A549 (cell line): ENCODE results near the gene PBX1.

Experiments
- EP300 ChIP-seq, 2 experiments: fragments of >200 bp; sonication (Bioruptor Twin); formaldehyde crosslinking; IDR thresholded peaks; 2 replicates in 1 of 2; 3 replicates in 1 of 2; pipeline ENCODE4 v1.6.1; 2016 to 2017
- HDAC2 ChIP-seq: fragments of 200-600 bp; sonication (generic); IDR thresholded peaks from 2 replicates; pipeline ENCODE4 v1.6.1; 2016
- MAFK ChIP-seq: fragments of 450-650 bp; IDR thresholded peaks from 2 replicates; pipeline ENCODE4 v1.6.1; 2014; ENCODE audit not compliant: partially characterized antibody
- PHF8 ChIP-seq: fragments of 200-600 bp; sonication (generic); IDR thresholded peaks from 2 replicates; pipeline ENCODE4 v1.6.1; 2016; ENCODE audit warnings: low read depth, mild to moderate bottlenecking, antibody characterized with exemption, moderate library complexity, borderline replicate concordance
- POLR2A ChIP-seq: IDR thresholded peaks from 2 replicates; pipeline ENCODE4 v1.6.1; 2012; ENCODE audit warnings: mild to moderate bottlenecking, low read length
- RNF2 ChIP-seq: fragments of 200-600 bp; sonication (generic); IDR thresholded peaks from 2 replicates; pipeline ENCODE4 v1.6.1; 2016; ENCODE audit warnings: low read depth, mild to moderate bottlenecking, antibody characterized with exemption, moderate library complexity, borderline replicate concordance
- SMC3 ChIP-seq: fragments of >200 bp; sonication (Bioruptor Twin); formaldehyde crosslinking; IDR thresholded peaks from 3 replicates; pipeline ENCODE4 v1.6.1; 2018; ENCODE audit warnings: inconsistent platforms
- TF ChIP-seq, protein P1 (sequence below): fragments of >200 bp; sonication (Bioruptor Twin); formaldehyde crosslinking; IDR thresholded peaks from 3 replicates; pipeline ENCODE4 v1.5.1; 2016
- TF ChIP-seq, protein P2 (sequence below): fragments of 150-350 bp; IDR thresholded peaks from 2 replicates; pipeline ENCODE4 v1.6.1; 2014; ENCODE audit warnings: low read depth, mild to moderate bottlenecking, low read length

DNA sequence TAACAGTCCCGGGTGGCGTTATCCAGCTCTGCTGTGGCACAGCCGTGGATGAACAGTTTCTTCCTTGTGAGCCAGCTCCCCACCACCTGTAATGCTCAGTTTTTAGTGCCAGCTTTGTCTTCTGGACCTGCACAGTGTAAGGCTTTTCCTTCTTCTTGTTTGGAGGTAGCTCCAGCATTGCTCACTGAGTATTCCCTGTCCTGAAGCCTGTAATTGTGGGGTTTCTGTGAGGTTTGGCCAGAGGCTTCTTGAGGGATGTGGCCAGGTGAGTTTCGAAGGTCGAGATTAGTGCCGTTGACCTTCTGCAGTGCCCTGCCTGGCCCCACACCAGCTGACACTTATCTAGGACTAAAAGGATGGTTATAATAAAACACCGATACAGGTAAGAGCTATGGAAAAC lies 75.0 kb downstream of the PBX1 start:
- TF ChIP-seq, protein P1, sequence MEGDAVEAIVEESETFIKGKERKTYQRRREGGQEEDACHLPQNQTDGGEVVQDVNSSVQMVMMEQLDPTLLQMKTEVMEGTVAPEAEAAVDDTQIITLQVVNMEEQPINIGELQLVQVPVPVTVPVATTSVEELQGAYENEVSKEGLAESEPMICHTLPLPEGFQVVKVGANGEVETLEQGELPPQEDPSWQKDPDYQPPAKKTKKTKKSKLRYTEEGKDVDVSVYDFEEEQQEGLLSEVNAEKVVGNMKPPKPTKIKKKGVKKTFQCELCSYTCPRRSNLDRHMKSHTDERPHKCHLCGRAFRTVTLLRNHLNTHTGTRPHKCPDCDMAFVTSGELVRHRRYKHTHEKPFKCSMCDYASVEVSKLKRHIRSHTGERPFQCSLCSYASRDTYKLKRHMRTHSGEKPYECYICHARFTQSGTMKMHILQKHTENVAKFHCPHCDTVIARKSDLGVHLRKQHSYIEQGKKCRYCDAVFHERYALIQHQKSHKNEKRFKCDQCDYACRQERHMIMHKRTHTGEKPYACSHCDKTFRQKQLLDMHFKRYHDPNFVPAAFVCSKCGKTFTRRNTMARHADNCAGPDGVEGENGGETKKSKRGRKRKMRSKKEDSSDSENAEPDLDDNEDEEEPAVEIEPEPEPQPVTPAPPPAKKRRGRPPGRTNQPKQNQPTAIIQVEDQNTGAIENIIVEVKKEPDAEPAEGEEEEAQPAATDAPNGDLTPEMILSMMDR: no peak
- TF ChIP-seq POLR2A (no peak), MAFK (no peak), RNF2 (no peak), EP300 (IDR thresholded peaks at IDR 0.05) (no peak), HDAC2 (no peak), PHF8 (no peak), SMC3 (no peak)
- TF ChIP-seq, protein P2, sequence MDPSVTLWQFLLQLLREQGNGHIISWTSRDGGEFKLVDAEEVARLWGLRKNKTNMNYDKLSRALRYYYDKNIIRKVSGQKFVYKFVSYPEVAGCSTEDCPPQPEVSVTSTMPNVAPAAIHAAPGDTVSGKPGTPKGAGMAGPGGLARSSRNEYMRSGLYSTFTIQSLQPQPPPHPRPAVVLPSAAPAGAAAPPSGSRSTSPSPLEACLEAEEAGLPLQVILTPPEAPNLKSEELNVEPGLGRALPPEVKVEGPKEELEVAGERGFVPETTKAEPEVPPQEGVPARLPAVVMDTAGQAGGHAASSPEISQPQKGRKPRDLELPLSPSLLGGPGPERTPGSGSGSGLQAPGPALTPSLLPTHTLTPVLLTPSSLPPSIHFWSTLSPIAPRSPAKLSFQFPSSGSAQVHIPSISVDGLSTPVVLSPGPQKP: no peak
